HepG2 (cell line): ENCODE results near the gene AASS. TPM values are rescaled to one million over a fixed set of nuclear protein-coding genes. Genes with fewer than 3 reads are reported as not detected.
A peak's percentile ranks its signal among the peaks of the same experiment; 100 is the strongest.

Experiments used
- ARID4A ChIP-seq: sonication (generic); formaldehyde crosslinking; IDR thresholded peaks from 2 replicates; pipeline ENCODE4 v1.5.0; 2020; ENCODE audit warnings: mild to moderate bottlenecking, missing genetic modification reagents, borderline replicate concordance
- CSRNP1 ChIP-seq: sonication (generic); formaldehyde crosslinking; IDR thresholded peaks from 2 replicates; pipeline ENCODE4 v1.8.1; 2023; ENCODE audit warnings: mild to moderate bottlenecking, missing genetic modification reagents
- EED ChIP-seq: sonication (generic); formaldehyde crosslinking; IDR thresholded peaks from 2 replicates; pipeline ENCODE4 v1.5.0; 2020; ENCODE audit warnings: mild to moderate bottlenecking, missing genetic modification reagents
- GZF1 ChIP-seq: sonication (generic); formaldehyde crosslinking; IDR thresholded peaks from 2 replicates; pipeline ENCODE4 v1.5.1; 2020; ENCODE audit warnings: mild to moderate bottlenecking, missing genetic modification reagents
- HDAC2 ChIP-seq: sonication (generic); formaldehyde crosslinking; IDR thresholded peaks from 2 replicates; pipeline ENCODE4 v1.4.0; 2020; ENCODE audit warnings: missing genetic modification reagents
- HOMEZ ChIP-seq: IDR thresholded peaks from 2 replicates; pipeline ENCODE4 v1.6.1; 2016; ENCODE audit warnings: low read depth
- IRF2 ChIP-seq: IDR thresholded peaks from 2 replicates; pipeline ENCODE4 v1.6.1; 2018; ENCODE audit warnings: missing genetic modification reagents, missing compliant biosample characterization
- MTA3 ChIP-seq: sonication (generic); formaldehyde crosslinking; IDR thresholded peaks from 2 replicates; pipeline ENCODE4 v1.4.0; 2020; ENCODE audit warnings: missing genetic modification reagents
- MYC ChIP-seq: sonication (generic); formaldehyde crosslinking; IDR thresholded peaks from 2 replicates; pipeline ENCODE4 v1.9.0; 2021; ENCODE audit warnings: missing genetic modification reagents, borderline replicate concordance
- NFYC ChIP-seq: IDR thresholded peaks from 2 replicates; pipeline ENCODE4 v1.6.1; 2016; ENCODE audit warnings: missing genetic modification reagents, missing compliant biosample characterization
- ZMYM3 ChIP-seq: sonication (generic); formaldehyde crosslinking; IDR thresholded peaks from 2 replicates; pipeline ENCODE4 v1.5.1; 2020; ENCODE audit warnings: mild to moderate bottlenecking, missing genetic modification reagents
- ZNF224 ChIP-seq: sonication (generic); formaldehyde crosslinking; IDR thresholded peaks from 2 replicates; pipeline ENCODE4 v1.5.0; 2020; ENCODE audit warnings: mild to moderate bottlenecking, missing genetic modification reagents
- ZNF501 ChIP-seq: sonication (generic); formaldehyde crosslinking; IDR thresholded peaks from 2 replicates; pipeline ENCODE4 v1.5.1; 2020; ENCODE audit warnings: mild to moderate bottlenecking, moderate library complexity, missing genetic modification reagents
- ZNF510 ChIP-seq: sonication (generic); formaldehyde crosslinking; IDR thresholded peaks from 2 replicates; pipeline ENCODE4 v1.4.0; 2020; ENCODE audit warnings: low read depth, mild to moderate bottlenecking, missing genetic modification reagents
- ZNF580 ChIP-seq: IDR thresholded peaks from 2 replicates; pipeline ENCODE4 v1.6.1; 2016; ENCODE audit warnings: low read depth, borderline replicate concordance
- ZNF782 ChIP-seq: sonication (generic); formaldehyde crosslinking; IDR thresholded peaks from 2 replicates; pipeline ENCODE4 v1.4.0; 2020; ENCODE audit warnings: missing genetic modification reagents, mild to moderate bottlenecking, borderline replicate concordance
- polyA plus RNA-seq, 8 experiments: library from polyadenylated mRNA; depleted of rRNA in 3 of 8; stranded (reverse) in 7 of 8; unstranded in 1 of 8; fragments of >200 nt; fragmentation: Illumina TruSeq in 4 of 8; extraction: Trizol in 4 of 8; gene quantifications; 2 replicates each; pipeline versions ENCODE4 v1.2.1 to v1.2.3, GENCODE V29; 2011 to 2016; ENCODE audit warnings: low read depth in 4 of 8, missing spikeins in 1 of 8, mixed read lengths in 1 of 8; ENCODE audit not compliant: insufficient read depth in 1 of 8
- total RNA-seq, 5 experiments: library from RNA; depleted of rRNA; stranded (reverse); fragments of >200 nt; fragmentation: Illumina TruSeq; extraction: Trizol; gene quantifications; 2 replicates each; pipeline ENCODE4 v1.2.3, GENCODE V29; 2016; ENCODE audit warnings: low read depth in 1 of 5
- TF ChIP-seq, protein P1 (sequence below): sonication (generic); formaldehyde crosslinking; IDR thresholded peaks from 2 replicates; pipeline ENCODE4 v1.5.1; 2020; ENCODE audit warnings: mild to moderate bottlenecking, missing genetic modification reagents, moderate library complexity

Gene AASS
- total and polyA plus RNA-seq, 2 of the 13 experiments (the other 11 are each of a cell fraction or from before 2014, with no cell fraction given), result 11.6 to 43.9 TPM

DNA sequence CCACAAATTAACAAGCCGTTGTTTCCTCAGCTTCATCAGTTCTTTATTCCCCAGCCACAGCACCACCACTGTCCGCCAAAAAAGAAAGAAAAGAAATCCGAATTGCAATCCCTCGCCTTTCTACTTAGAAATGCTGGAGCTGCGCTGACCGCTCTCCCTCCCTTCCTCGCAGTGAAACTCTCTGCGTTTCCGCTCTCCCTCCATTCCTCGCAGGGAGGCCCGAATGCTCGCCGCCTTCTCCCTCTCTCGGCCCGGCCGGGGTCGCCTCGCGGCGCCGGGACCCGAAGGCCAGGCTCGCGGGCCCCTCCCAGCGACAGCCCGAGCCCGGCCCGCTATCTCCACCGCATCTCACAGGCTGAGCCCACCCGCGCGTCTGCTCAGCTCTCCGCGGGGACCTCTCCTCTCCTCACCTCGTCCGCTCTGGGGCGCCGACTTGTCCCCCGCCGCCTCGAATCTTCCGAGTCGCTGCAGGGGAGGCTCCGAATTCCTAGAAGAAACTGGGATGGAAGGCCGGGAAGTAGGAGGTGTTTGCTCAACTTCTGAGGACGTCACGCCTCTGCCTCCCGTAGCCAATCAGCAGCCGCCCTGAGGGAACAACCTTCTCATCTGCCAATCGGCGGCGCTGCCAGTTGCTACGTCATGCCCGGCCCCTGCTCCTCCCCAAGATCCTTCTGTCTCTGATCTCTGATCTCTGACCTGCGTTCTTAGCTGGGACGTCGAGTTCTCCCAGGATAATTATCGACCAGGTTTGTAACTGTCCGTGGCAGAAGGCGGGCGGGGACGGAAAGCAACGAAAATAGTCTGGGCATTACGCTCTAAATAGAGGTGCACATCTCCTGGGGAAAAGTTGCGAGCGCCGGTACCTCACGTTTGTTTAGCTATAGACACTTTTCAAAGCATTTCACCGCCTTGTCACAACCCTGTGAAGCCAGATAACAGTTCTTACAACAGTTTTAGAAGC, at the start of gene AASS (continued):
- TF ChIP-seq, protein P1, sequence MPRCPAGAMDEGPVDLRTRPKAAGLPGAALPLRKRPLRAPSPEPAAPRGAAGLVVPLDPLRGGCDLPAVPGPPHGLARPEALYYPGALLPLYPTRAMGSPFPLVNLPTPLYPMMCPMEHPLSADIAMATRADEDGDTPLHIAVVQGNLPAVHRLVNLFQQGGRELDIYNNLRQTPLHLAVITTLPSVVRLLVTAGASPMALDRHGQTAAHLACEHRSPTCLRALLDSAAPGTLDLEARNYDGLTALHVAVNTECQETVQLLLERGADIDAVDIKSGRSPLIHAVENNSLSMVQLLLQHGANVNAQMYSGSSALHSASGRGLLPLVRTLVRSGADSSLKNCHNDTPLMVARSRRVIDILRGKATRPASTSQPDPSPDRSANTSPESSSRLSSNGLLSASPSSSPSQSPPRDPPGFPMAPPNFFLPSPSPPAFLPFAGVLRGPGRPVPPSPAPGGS (CRISPR knock-in tag), result peak; percentile 57; the same call in 1 of the 2 replicates
- TF ChIP-seq NFYC (CRISPR knock-in tag), result peak; percentile 91
- peak; percentile 70; the same call in 1 of the 2 replicates for TF ChIP-seq IRF2 (CRISPR knock-in tag)
- peak; percentile 47; the same call in 1 of the 2 replicates for TF ChIP-seq MYC
- TF ChIP-seq ZNF580 (CRISPR knock-in tag), result 0 out of 2 replicates have a peak, but pooled peaks have one; percentile 25
- peak; percentile 82; the same call in 1 of the 2 replicates for TF ChIP-seq CSRNP1
- TF ChIP-seq HOMEZ (CRISPR knock-in tag), result peak; percentile 93
- peak; percentile 69 for TF ChIP-seq ZNF501
- peak; percentile 76; the same call in 1 of the 2 replicates for TF ChIP-seq EED (CRISPR knock-in tag)
- TF ChIP-seq HDAC2 (CRISPR knock-in tag), result peak; percentile 33
- TF ChIP-seq MTA3 (CRISPR knock-in tag), result no peak
- no peak for TF ChIP-seq ZNF224 (CRISPR knock-in tag)
- TF ChIP-seq ZNF510, result peak; percentile 30; the same call in 1 of the 2 replicates
- peak; percentile 82; the same call in 1 of the 2 replicates for TF ChIP-seq ARID4A (CRISPR knock-in tag)
- 0 out of 2 replicates have a peak, but pooled peaks have one; percentile 10 for TF ChIP-seq ZMYM3 (CRISPR knock-in tag)
- peak; percentile 39; the same call in 1 of the 2 replicates for TF ChIP-seq GZF1 (CRISPR knock-in tag)
- TF ChIP-seq ZNF782 (CRISPR knock-in tag), result no peak
